ENCODE data around the gene IFT52. TPM values are rescaled to one million over a fixed set of nuclear protein-coding genes. Genes with fewer than 3 reads are reported as not detected.
"Not testable (repeated sequence)": the region's sequence is repeated elsewhere in the genome, so short reads cannot be mapped to it uniquely, and the experiment has no call there.

The IFT52 gene
- total and polyA plus RNA-seq, 5 donors, result 8.1 to 14.1 (median 11.4) TPM

GRCh38 chr20:43653966-43654365 lies 63.2 kb downstream of the IFT52 start:
- no peak for DNase-seq
- Histone ChIP-seq H3K27ac (ENCODE audit: low read length) (no peak overlapping the region), H3K9me3 (ENCODE audit: control insufficient read depth, low read length) (no peaks in the 10 kb centered on the region), H3K27me3 (ENCODE audit: control insufficient read depth, insufficient read depth) (no peaks in the 10 kb centered on the region), H3K4me1 (ENCODE audit: control insufficient read depth, insufficient read depth, low read length) (no peaks in the 10 kb centered on the region), H3K4me3 (ENCODE audit: low read length) (no peak overlapping the region)
- no peak for ATAC-seq
- intact Hi-C loops (cut with DNase I), result no loop called here
- WGBS, result 93% methylated on average over 3 of the region's 3 CpGs

GRCh38 chr20:43655176-43655575 lies 64.4 kb downstream of the IFT52 start:
- intact Hi-C loops (cut with DNase I); H3K27ac ChIP-seq (ENCODE audit: low read length); H3K4me1 ChIP-seq (ENCODE audit: control insufficient read depth, insufficient read depth, low read length); ATAC-seq; DNase-seq; H3K4me3 ChIP-seq (ENCODE audit: low read length); H3K9me3 ChIP-seq (ENCODE audit: control insufficient read depth, low read length); H3K27me3 ChIP-seq (ENCODE audit: control insufficient read depth, insufficient read depth): not testable (repeated sequence)
- WGBS, result 90% methylated on average over 6 of the region's 6 CpGs

GRCh38 chr20:43655937-43656336 lies 65.2 kb downstream of the IFT52 start:
- DNase-seq (no peak), ATAC-seq (no peak)
- intact Hi-C loops (cut with DNase I), result no loop called here
- WGBS, result 82% methylated on average over 3 of the region's 3 CpGs
- Histone ChIP-seq H3K27me3 (ENCODE audit: control insufficient read depth, insufficient read depth) (no peaks in the 10 kb centered on the region), H3K27ac (ENCODE audit: low read length) (no peak overlapping the region), H3K4me3 (ENCODE audit: low read length) (no peak overlapping the region), H3K9me3 (ENCODE audit: control insufficient read depth, low read length) (no peaks in the 10 kb centered on the region), H3K4me1 (ENCODE audit: control insufficient read depth, insufficient read depth, low read length) (no peaks in the 10 kb centered on the region)

- Histone ChIP-seq H3K27me3 (ENCODE audit: control insufficient read depth, insufficient read depth) (no peaks in the 10 kb centered on the region), H3K4me3 (ENCODE audit: low read length) (peak overlapping the region; percentile 45), H3K4me1 (ENCODE audit: control insufficient read depth, insufficient read depth, low read length) (no peaks in the 10 kb centered on the region), H3K27ac (ENCODE audit: low read length) (no peak overlapping the region), H3K9me3 (ENCODE audit: control insufficient read depth, low read length) (no peaks in the 10 kb centered on the region)
- DNase-seq (no peak), ATAC-seq (no peak)
- WGBS, result 79% methylated on average over 11 of the region's 11 CpGs
- intact Hi-C loops (cut with DNase I), result no loop called here
Observed at GRCh38 chr20:43658069-43658722, 67.5 kb downstream of the IFT52 start.

GRCh38 chr20:43658723-43659419 lies 68.1 kb downstream of the IFT52 start:
- Histone ChIP-seq H3K27ac (ENCODE audit: low read length) (no peak overlapping the region), H3K4me1 (ENCODE audit: control insufficient read depth, insufficient read depth, low read length) (no peaks in the 10 kb centered on the region), H3K4me3 (ENCODE audit: low read length) (no peak overlapping the region), H3K27me3 (ENCODE audit: control insufficient read depth, insufficient read depth) (no peaks in the 10 kb centered on the region), H3K9me3 (ENCODE audit: control insufficient read depth, low read length) (no peaks in the 10 kb centered on the region)
- ATAC-seq, result no peak
- WGBS, result 88% methylated on average over 6 of the region's 6 CpGs
- no peak for DNase-seq
- intact Hi-C loops (cut with DNase I), result no loop called here

GRCh38 chr20:43662943-43663655 lies 72.4 kb downstream of the IFT52 start:
- intact Hi-C loops (cut with DNase I), result no loop called here
- 47% methylated on average over 2 of the region's 2 CpGs for WGBS

GRCh38 chr20:43665466-43666176 lies 74.9 kb downstream of the IFT52 start:
- no peak for ATAC-seq
- 75% methylated on average over 6 of the region's 6 CpGs for WGBS
- H3K27me3 ChIP-seq (ENCODE audit: control insufficient read depth, insufficient read depth), result peaks cover 5% of the 10 kb centered on the region

More at GRCh38 chr20:43662943-43663655, 72.4 kb downstream of the IFT52 start:
- Histone ChIP-seq H3K27ac (ENCODE audit: low read length) (no peak overlapping the region), H3K4me1 (ENCODE audit: control insufficient read depth, insufficient read depth, low read length) (peaks cover 4% of the 10 kb centered on the region), H3K27me3 (ENCODE audit: control insufficient read depth, insufficient read depth) (peaks cover 2% of the 10 kb centered on the region), H3K4me3 (ENCODE audit: low read length) (no peak overlapping the region), H3K9me3 (ENCODE audit: control insufficient read depth, low read length) (no peaks in the 10 kb centered on the region)
- DNase-seq (no peak), ATAC-seq (no peak)

GRCh38 chr20:43666376-43667328 lies 75.9 kb downstream of the IFT52 start, which contains the start of gene MYBL2:
MYBL2 (plus strand) TSS chr20:43667114; CDS start chr20:43667284, 170 bp downstream.
- WGBS, result 12% methylated on average over 90 of the region's 90 CpGs
- Histone ChIP-seq H3K4me3 (ENCODE audit: low read length) (peak within 1 kb of the TSS; percentile 31), H3K27me3 (ENCODE audit: control insufficient read depth, insufficient read depth) (peaks cover 5% of the 10 kb centered on the region), H3K27ac (ENCODE audit: low read length) (no peak within 1 kb of the TSS), H3K9me3 (ENCODE audit: control insufficient read depth, low read length) (no peaks in the 10 kb centered on the region), H3K4me1 (ENCODE audit: control insufficient read depth, insufficient read depth, low read length) (peaks cover 4% of the 10 kb centered on the region)
- DNase-seq, result peak; percentile 31 to 72 (median 61)
- intact Hi-C loops (cut with DNase I), result no loop called here
- ATAC-seq, result peak; percentile 85 to 93

More at GRCh38 chr20:43665466-43666176, 74.9 kb downstream of the IFT52 start:
- Histone ChIP-seq H3K4me1 (ENCODE audit: control insufficient read depth, insufficient read depth, low read length) (peaks cover 4% of the 10 kb centered on the region), H3K9me3 (ENCODE audit: control insufficient read depth, low read length) (no peaks in the 10 kb centered on the region), H3K27ac (ENCODE audit: low read length) (no peak overlapping the region), H3K4me3 (ENCODE audit: low read length) (no peak overlapping the region)
- DNase-seq, result no peak
- intact Hi-C loops (cut with DNase I), result no loop called here

GRCh38 chr20:43667341-43668132 lies 76.8 kb downstream of the IFT52 start:
- WGBS, result 4% methylated on average over 34 of the region's 34 CpGs
- ATAC-seq (no peak), DNase-seq (no peak)
- Histone ChIP-seq H3K27me3 (ENCODE audit: control insufficient read depth, insufficient read depth) (peaks cover 5% of the 10 kb centered on the region), H3K27ac (ENCODE audit: low read length) (no peak overlapping the region), H3K4me1 (ENCODE audit: control insufficient read depth, insufficient read depth, low read length) (peaks cover 4% of the 10 kb centered on the region), H3K9me3 (ENCODE audit: control insufficient read depth, low read length) (no peaks in the 10 kb centered on the region), H3K4me3 (ENCODE audit: low read length) (peak overlapping the region; percentile 31)
- intact Hi-C loops (cut with DNase I), result no loop called here

All from right cardiac atrium (tissue), 5 donors.